RWPE2 (cell line): ENCODE results near the gene OR4Q3.
"Not testable (repeated sequence)": the region's sequence is repeated elsewhere in the genome, so short reads cannot be mapped to it uniquely, and the experiment has no call there.

Experiments used
- ATAC-seq: fragments of 200-7000 bp; cut with Tn5 transposase; 3 replicates; pipeline ENCODE4 v1.9.1; 2021; ENCODE audit warnings: low read depth
- DNase-seq: peaks from one replicate; pipeline ENCODE4 v3.0.0-alpha.2; 2020; ENCODE audit warnings: low spot score
- H3K27ac ChIP-seq: fragments of 450-650 bp; 2 replicates; pipeline ENCODE4 v1.5.1; 2017; ENCODE audit warnings: mild to moderate bottlenecking; ENCODE audit not compliant: poor library complexity, severe bottlenecking
- H3K27me3 ChIP-seq: fragments of 250-450 bp; sonication (Bioruptor Pico); 2 replicates; pipeline ENCODE4 v1.5.1; 2021; ENCODE audit warnings: mild to moderate bottlenecking, moderate library complexity; ENCODE audit not compliant: insufficient read depth, poor library complexity, severe bottlenecking
- H3K36me3 ChIP-seq: fragments of 250-450 bp; sonication (Bioruptor Pico); 2 replicates; pipeline ENCODE4 v1.5.1; 2020; ENCODE audit warnings: low read depth, mild to moderate bottlenecking, moderate library complexity
- H3K4me1 ChIP-seq: fragments of 250-450 bp; sonication (Bioruptor Pico); 2 replicates; pipeline ENCODE4 v1.5.1; 2021; ENCODE audit warnings: mild to moderate bottlenecking, moderate library complexity; ENCODE audit not compliant: insufficient read depth, poor library complexity, severe bottlenecking
- H3K4me3 ChIP-seq: fragments of 250-450 bp; sonication (Bioruptor Pico); 2 replicates; pipeline ENCODE4 v1.5.1; 2021; ENCODE audit warnings: mild to moderate bottlenecking, moderate library complexity; ENCODE audit not compliant: severe bottlenecking
- H3K9me3 ChIP-seq: fragments of 250-450 bp; sonication (Bioruptor Pico); 2 replicates; pipeline ENCODE4 v1.5.1; 2021; ENCODE audit warnings: mild to moderate bottlenecking, moderate library complexity; ENCODE audit not compliant: severe bottlenecking
- TF ChIP-seq, protein P1 (sequence below): fragments of 450-650 bp; IDR thresholded peaks from one replicate; pipeline ENCODE4 v1.5.1; 2017; ENCODE audit warnings: mild to moderate bottlenecking, moderate library complexity; ENCODE audit not compliant: poor library complexity, severe bottlenecking

The OR4Q3 gene

GRCh38 chr14:19771895-19772430 is 28.6 kb downstream of the OR4Q3 start:
- no peak for ATAC-seq
- H3K4me3 ChIP-seq: no peak overlapping the region
- H3K4me1 ChIP-seq: no peaks in the 10 kb centered on the region
- H3K9me3 ChIP-seq: no peaks in the 10 kb centered on the region
- TF ChIP-seq, protein P1, sequence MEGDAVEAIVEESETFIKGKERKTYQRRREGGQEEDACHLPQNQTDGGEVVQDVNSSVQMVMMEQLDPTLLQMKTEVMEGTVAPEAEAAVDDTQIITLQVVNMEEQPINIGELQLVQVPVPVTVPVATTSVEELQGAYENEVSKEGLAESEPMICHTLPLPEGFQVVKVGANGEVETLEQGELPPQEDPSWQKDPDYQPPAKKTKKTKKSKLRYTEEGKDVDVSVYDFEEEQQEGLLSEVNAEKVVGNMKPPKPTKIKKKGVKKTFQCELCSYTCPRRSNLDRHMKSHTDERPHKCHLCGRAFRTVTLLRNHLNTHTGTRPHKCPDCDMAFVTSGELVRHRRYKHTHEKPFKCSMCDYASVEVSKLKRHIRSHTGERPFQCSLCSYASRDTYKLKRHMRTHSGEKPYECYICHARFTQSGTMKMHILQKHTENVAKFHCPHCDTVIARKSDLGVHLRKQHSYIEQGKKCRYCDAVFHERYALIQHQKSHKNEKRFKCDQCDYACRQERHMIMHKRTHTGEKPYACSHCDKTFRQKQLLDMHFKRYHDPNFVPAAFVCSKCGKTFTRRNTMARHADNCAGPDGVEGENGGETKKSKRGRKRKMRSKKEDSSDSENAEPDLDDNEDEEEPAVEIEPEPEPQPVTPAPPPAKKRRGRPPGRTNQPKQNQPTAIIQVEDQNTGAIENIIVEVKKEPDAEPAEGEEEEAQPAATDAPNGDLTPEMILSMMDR: no peak
- peaks cover 4% of the 10 kb centered on the region for H3K27me3 ChIP-seq
- no peak overlapping the region for H3K27ac ChIP-seq
- DNase-seq: no peak
- H3K36me3 ChIP-seq: no peaks in the 10 kb centered on the region

DNA sequence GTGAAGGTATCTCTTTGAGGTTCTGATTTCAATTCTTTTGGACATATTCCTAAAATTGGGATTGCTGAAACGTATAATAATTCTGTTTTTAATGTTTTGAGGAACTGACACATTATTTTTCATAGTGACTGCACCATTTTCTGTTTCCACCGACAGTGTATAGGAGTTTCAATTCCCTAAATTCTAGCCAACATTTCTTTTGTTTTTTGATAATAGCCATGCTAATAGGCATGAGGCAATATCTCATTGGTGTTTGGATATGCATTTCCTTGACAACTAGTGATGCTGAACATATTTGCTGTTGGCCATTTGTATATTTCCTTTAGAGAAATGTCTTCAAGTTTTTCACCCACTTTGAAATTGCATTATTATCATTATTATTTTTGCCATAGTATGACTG is 29.1 kb downstream of the OR4Q3 start:
- ATAC-seq, H3K4me3 ChIP-seq, H3K27me3 ChIP-seq, H3K9me3 ChIP-seq, H3K36me3 ChIP-seq, DNase-seq, H3K27ac ChIP-seq, H3K4me1 ChIP-seq: not testable (repeated sequence)

GRCh38 chr14:19773204-19773603 is 29.8 kb downstream of the OR4Q3 start, which contains the start of gene OR4M1:
Gene OR4M1, plus strand, starts transcription at chr14:19773504. Its CDS starts 6,819 bp downstream, at chr14:19780323.
- H3K27ac ChIP-seq, H3K4me3 ChIP-seq, DNase-seq, H3K4me1 ChIP-seq, H3K9me3 ChIP-seq, H3K27me3 ChIP-seq, ATAC-seq, H3K36me3 ChIP-seq: not testable (repeated sequence)

GRCh38 chr14:19775587-19775986 is 32.2 kb downstream of the OR4Q3 start:
- ATAC-seq: no peak

DNA sequence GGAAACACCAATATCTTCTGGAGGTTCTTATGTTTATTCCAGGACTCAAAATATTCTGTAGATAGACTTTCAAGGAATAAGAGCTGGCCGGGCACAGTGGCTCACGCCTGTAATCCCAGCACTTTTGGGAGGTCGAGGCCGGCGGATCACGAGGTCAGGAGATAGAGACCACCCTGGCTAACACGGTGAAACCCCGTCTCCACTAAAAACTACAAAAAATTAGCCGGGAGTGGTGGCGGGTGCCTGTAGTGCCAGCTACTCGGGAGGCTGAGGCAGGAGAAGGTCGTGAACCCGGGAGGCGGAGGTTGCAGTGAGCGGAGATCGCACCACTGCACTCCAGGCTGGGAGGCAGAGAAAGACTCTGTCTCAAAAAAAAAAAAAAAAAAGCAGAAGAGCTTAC is 42.5 kb downstream of the OR4Q3 start:
- H3K27ac ChIP-seq, ATAC-seq, H3K4me1 ChIP-seq, H3K4me3 ChIP-seq, H3K9me3 ChIP-seq, H3K36me3 ChIP-seq, DNase-seq: not testable (repeated sequence)
- peaks cover 27% of the 10 kb centered on the region for H3K27me3 ChIP-seq

More at GRCh38 chr14:19775587-19775986, 32.2 kb downstream of the OR4Q3 start:
- H3K4me3 ChIP-seq: no peak overlapping the region
- peaks cover 3% of the 10 kb centered on the region for H3K27me3 ChIP-seq
- TF ChIP-seq, protein P1: no peak
- H3K27ac ChIP-seq: no peak overlapping the region
- H3K4me1 ChIP-seq: no peaks in the 10 kb centered on the region
- H3K9me3 ChIP-seq: no peaks in the 10 kb centered on the region
- no peak for DNase-seq
- H3K36me3 ChIP-seq: no peaks in the 10 kb centered on the region

- not testable (repeated sequence) for H3K4me1 ChIP-seq, DNase-seq, H3K36me3 ChIP-seq, H3K4me3 ChIP-seq, H3K27ac ChIP-seq, ATAC-seq, H3K9me3 ChIP-seq
- H3K27me3 ChIP-seq: peaks cover 38% of the 10 kb centered on the region
These were observed 43.9 kb downstream of the OR4Q3 start for GRCh38 chr14:19787318-19787717.

DNA sequence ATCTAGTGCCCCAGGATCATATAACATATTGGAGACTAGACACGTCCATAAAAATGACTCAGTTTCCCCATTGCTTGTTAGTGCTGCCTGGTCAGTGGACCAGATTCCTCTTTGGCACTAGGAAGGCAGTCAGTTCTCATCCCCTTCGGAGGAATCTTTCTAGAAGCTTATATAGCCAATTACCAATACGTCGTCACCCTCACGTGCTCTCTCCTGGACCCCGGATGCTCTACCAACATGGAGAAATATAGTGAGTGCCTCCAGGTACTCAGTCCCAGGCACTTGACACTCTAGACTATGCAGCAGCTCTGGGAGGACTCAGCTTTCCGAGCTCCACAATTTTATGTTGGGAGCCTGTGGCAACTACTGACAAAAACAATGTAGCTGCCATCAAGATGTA is 44.8 kb downstream of the OR4Q3 start:
- H3K9me3 ChIP-seq, H3K27ac ChIP-seq, H3K4me3 ChIP-seq, ATAC-seq, DNase-seq, H3K36me3 ChIP-seq, H3K4me1 ChIP-seq: not testable (repeated sequence)
- peaks cover 41% of the 10 kb centered on the region for H3K27me3 ChIP-seq

- not testable (repeated sequence) for H3K36me3 ChIP-seq, DNase-seq, ATAC-seq, H3K4me3 ChIP-seq, H3K4me1 ChIP-seq, H3K9me3 ChIP-seq, H3K27ac ChIP-seq
- H3K27me3 ChIP-seq: peaks cover 28% of the 10 kb centered on the region
These were observed 53.2 kb downstream of the OR4Q3 start for GRCh38 chr14:19796520-19797108.
